Liver (tissue), 9 donors: ENCODE results near the gene FAM13C. TPM values are rescaled to one million over a fixed set of nuclear protein-coding genes. Genes with fewer than 3 reads are reported as not detected.

Experiments used
- DNase-seq: peaks from one replicate; pipeline ENCODE4 v3.0.0-alpha.2; 2017; ENCODE audit warnings: low spot score
- H3K27ac ChIP-seq, 2 donors: one replicate each; pipeline ENCODE4 v1.7.0; 2013; ENCODE audit warnings: inconsistent platforms in 2 of 2, low read length in 2 of 2, control low read depth in 1 of 2, low read depth in 1 of 2, mild to moderate bottlenecking in 1 of 2
- H3K27me3 ChIP-seq, 4 donors: one replicate each; pipeline versions ENCODE4 v1.6.1 to v1.7.0; 2013; ENCODE audit warnings: low read length in 3 of 4, inconsistent platforms in 1 of 4, mild to moderate bottlenecking in 1 of 4, moderate library complexity in 1 of 4; ENCODE audit not compliant: control insufficient read depth in 4 of 4, insufficient read depth in 4 of 4
- H3K36me3 ChIP-seq, 4 donors: one replicate each; pipeline versions ENCODE4 v1.6.1 to v1.7.0; 2013; ENCODE audit warnings: low read length in 3 of 4, mild to moderate bottlenecking in 3 of 4, low read depth in 1 of 4, moderate library complexity in 1 of 4; ENCODE audit not compliant: control insufficient read depth in 4 of 4, insufficient read depth in 3 of 4
- H3K4me1 ChIP-seq, 4 donors: one replicate each; pipeline versions ENCODE4 v1.6.1 to v1.7.0; 2013; ENCODE audit warnings: low read length in 3 of 4, mild to moderate bottlenecking in 3 of 4, moderate library complexity in 1 of 4; ENCODE audit not compliant: control insufficient read depth in 4 of 4, insufficient read depth in 4 of 4
- H3K4me3 ChIP-seq, 3 donors: one replicate each; pipeline versions ENCODE4 v1.6.1 to v1.7.0; 2013; ENCODE audit warnings: low read length in 3 of 3, control low read depth in 1 of 3, low read depth in 1 of 3, mild to moderate bottlenecking in 1 of 3
- H3K9ac ChIP-seq, 2 donors: one replicate each; pipeline ENCODE4 v1.7.0; 2013; ENCODE audit warnings: low read length in 2 of 2, mild to moderate bottlenecking in 2 of 2, moderate library complexity in 2 of 2, control low read depth in 1 of 2, low read depth in 1 of 2
- H3K9me3 ChIP-seq, 4 donors: one replicate each; pipeline versions ENCODE4 v1.6.1 to v1.7.0; 2013; ENCODE audit warnings: low read length in 3 of 4; ENCODE audit not compliant: control insufficient read depth in 4 of 4
- CTCF ChIP-seq: fragments of 150-350 bp; IDR thresholded peaks from 2 replicates; pipeline ENCODE4 v1.5.1; 2017; ENCODE audit warnings: improper control_type of control experiment, low read depth, low read length; ENCODE audit not compliant: missing input control
- EGR1 ChIP-seq, 2 donors: IDR thresholded peaks; 2 replicates each; pipeline ENCODE4 v1.6.1; 2016 to 2018; ENCODE audit warnings: antibody characterized with exemption in 2 of 2, low read depth in 2 of 2
- FOXA1 ChIP-seq: IDR thresholded peaks from 2 replicates; pipeline ENCODE4 v1.6.1; 2016; ENCODE audit warnings: antibody characterized with exemption
- FOXA2 ChIP-seq: IDR thresholded peaks from 2 replicates; pipeline ENCODE4 v1.6.1; 2016; ENCODE audit warnings: antibody characterized with exemption
- GABPA ChIP-seq, 2 donors: IDR thresholded peaks in 1 of 2; conservative IDR thresholded peaks in 1 of 2; 2 replicates each; pipeline ENCODE4 v1.6.1; 2016; ENCODE audit warnings: antibody characterized with exemption in 2 of 2, mild to moderate bottlenecking in 1 of 2, moderate library complexity in 1 of 2
- HNF4A ChIP-seq, 2 donors: conservative IDR thresholded peaks; 2 replicates each; pipeline ENCODE4 v1.6.1; 2016; ENCODE audit warnings: antibody characterized with exemption in 2 of 2, mild to moderate bottlenecking in 2 of 2
- HNF4G ChIP-seq: IDR thresholded peaks from 2 replicates; pipeline ENCODE4 v1.6.1; 2016; ENCODE audit warnings: antibody characterized with exemption
- JUND ChIP-seq, 2 donors: IDR thresholded peaks; 2 replicates each; pipeline ENCODE4 v1.6.1; 2016; ENCODE audit warnings: antibody characterized with exemption in 2 of 2
- NR2F2 ChIP-seq: IDR thresholded peaks from 2 replicates; pipeline ENCODE4 v1.6.1; 2016; ENCODE audit warnings: antibody characterized with exemption
- RAD21 ChIP-seq, 2 donors: IDR thresholded peaks; 2 replicates each; pipeline ENCODE4 v1.6.1; 2016; ENCODE audit warnings: antibody characterized with exemption in 2 of 2, mild to moderate bottlenecking in 2 of 2
- RXRA ChIP-seq, 2 donors: IDR thresholded peaks; 2 replicates each; pipeline ENCODE4 v1.6.1; 2017 to 2018; ENCODE audit warnings: antibody characterized with exemption in 2 of 2, mild to moderate bottlenecking in 1 of 2
- SP1 ChIP-seq: IDR thresholded peaks from 2 replicates; pipeline ENCODE4 v1.6.1; 2018; ENCODE audit warnings: antibody characterized with exemption, mild to moderate bottlenecking
- TAF1 ChIP-seq: conservative IDR thresholded peaks from 2 replicates; pipeline ENCODE4 v1.6.1; 2016; ENCODE audit warnings: antibody characterized with exemption, mild to moderate bottlenecking
- YY1 ChIP-seq: IDR thresholded peaks from 2 replicates; pipeline ENCODE4 v1.6.1; 2016; ENCODE audit warnings: antibody characterized with exemption, mild to moderate bottlenecking
- WGBS: extraction: QIAGEN DNeasy Blood & Tissue Kit; methylation state at CpG from one replicate; pipeline ENCODE4 v1.1.7; 2013; 5-methylcytosine and 5-hydroxymethylcytosine counted together
- polyA plus RNA-seq, 2 donors: library from polyadenylated mRNA; stranded (reverse) in 1 of 2; unstranded in 1 of 2; fragments of 200-250 nt in 1 of 2; fragments of >200 nt in 1 of 2; fragmentation: Nextera tagmentation in 1 of 2; extraction: Ambion mirVana in 1 of 2; gene quantifications; one replicate each; pipeline versions ENCODE4 v1.2.1 to v1.2.3, GENCODE V29; 2013 to 2015
- total RNA-seq, 2 donors: library from RNA; depleted of rRNA; stranded (reverse); fragments of >200 nt; gene quantifications; one replicate each; pipeline ENCODE4 v1.2.3, GENCODE V29; 2014
- TF ChIP-seq, protein P1 (sequence below): IDR thresholded peaks from 2 replicates; pipeline ENCODE4 v1.6.1; 2016; ENCODE audit warnings: antibody characterized with exemption, mild to moderate bottlenecking
- TF ChIP-seq, protein P2 (sequence below): IDR thresholded peaks from 2 replicates; pipeline ENCODE4 v1.6.1; 2016; ENCODE audit warnings: antibody characterized with exemption
- TF ChIP-seq, protein P3 (sequence below): IDR thresholded peaks from 2 replicates; pipeline ENCODE4 v1.6.1; 2016; ENCODE audit warnings: antibody characterized with exemption
- donor health status: healthy.
- donor health status: healthy.
- donor health status: healthy.
- donor health status: healthy.
- donor health status: healthy.

Gene FAM13C
- 1 to 10 TPM; 2.1 to 2.2 TPM for total RNA-seq
- 1 to 10 TPM in 1 of 2 donors, under 1 TPM in 1; 0.87 to 2.4 TPM for polyA plus RNA-seq

DNA sequence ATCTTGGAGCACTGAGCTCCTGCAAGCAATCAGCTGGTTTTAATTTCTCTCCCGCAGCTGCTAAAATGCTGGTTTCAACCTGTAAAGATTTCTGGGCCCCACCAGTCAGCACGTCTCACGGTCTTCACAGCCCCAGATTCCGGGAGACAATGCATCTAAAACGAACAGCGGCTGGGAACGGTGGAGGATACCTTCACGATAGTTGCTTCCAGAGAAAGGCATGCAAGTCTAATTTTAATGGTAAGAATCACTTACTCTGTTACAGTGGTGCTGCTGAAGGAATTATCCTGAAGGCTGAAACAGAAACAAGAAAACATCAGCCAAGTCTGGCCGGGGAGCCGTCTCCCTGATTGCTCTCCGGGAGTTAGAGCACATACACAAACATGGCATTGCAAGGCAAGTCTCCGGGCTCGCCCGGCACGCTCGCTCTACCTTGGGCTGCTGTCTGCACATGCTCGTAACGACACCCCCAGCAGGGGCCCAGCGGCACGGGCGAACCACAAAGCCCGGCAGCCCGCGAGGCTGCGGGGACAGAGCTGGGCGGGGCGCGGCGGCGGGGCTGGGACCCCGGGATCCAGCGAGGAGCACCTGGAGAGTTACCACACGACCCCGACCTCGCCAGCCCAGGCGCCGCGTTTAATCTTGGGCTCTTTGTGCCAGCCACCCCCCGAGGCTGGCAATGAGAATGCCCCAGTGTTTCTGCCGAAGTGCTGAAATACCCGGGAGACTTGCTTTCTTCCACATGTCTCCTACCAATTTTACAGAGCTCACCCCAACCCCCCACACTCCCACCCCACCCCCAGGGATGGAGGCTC is at the start of gene FAM13C:
FAM13C (minus strand) TSS at position 406 of the 815 bp plus-strand sequence; CDS start at position 317, 89 bp downstream.
- TF ChIP-seq, protein P1, sequence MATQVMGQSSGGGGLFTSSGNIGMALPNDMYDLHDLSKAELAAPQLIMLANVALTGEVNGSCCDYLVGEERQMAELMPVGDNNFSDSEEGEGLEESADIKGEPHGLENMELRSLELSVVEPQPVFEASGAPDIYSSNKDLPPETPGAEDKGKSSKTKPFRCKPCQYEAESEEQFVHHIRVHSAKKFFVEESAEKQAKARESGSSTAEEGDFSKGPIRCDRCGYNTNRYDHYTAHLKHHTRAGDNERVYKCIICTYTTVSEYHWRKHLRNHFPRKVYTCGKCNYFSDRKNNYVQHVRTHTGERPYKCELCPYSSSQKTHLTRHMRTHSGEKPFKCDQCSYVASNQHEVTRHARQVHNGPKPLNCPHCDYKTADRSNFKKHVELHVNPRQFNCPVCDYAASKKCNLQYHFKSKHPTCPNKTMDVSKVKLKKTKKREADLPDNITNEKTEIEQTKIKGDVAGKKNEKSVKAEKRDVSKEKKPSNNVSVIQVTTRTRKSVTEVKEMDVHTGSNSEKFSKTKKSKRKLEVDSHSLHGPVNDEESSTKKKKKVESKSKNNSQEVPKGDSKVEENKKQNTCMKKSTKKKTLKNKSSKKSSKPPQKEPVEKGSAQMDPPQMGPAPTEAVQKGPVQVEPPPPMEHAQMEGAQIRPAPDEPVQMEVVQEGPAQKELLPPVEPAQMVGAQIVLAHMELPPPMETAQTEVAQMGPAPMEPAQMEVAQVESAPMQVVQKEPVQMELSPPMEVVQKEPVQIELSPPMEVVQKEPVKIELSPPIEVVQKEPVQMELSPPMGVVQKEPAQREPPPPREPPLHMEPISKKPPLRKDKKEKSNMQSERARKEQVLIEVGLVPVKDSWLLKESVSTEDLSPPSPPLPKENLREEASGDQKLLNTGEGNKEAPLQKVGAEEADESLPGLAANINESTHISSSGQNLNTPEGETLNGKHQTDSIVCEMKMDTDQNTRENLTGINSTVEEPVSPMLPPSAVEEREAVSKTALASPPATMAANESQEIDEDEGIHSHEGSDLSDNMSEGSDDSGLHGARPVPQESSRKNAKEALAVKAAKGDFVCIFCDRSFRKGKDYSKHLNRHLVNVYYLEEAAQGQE = no peak
- peak in 1 of 2 donors; percentile 51 for TF ChIP-seq RAD21 (IDR thresholded peaks at IDR 0.05)
- peak; percentile 19 for TF ChIP-seq TAF1
- no peak for TF ChIP-seq HNF4A (conservative IDR thresholded peaks at IDR 0.05)
- TF ChIP-seq, protein P2, sequence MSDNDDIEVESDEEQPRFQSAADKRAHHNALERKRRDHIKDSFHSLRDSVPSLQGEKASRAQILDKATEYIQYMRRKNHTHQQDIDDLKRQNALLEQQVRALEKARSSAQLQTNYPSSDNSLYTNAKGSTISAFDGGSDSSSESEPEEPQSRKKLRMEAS = no peak
- WGBS = under 1% methylated on average over 41 of the region's 41 CpGs
- DNase-seq = peak; percentile 52
- Histone ChIP-seq H3K9ac (peak within 1 kb of the TSS in 1 of 2 donors; percentile 79), H3K4me3 (peak within 1 kb of the TSS; percentile 16 to 74 (median 62)), H3K9me3 (no peaks in the 10 kb centered on the region), H3K36me3 (no peaks in the 10 kb centered on the region), H3K4me1 (peaks cover 0 to 12% (median 10%) of the 10 kb centered on the region in 4 donors), H3K27me3 (no peaks in the 10 kb centered on the region), H3K27ac (peak within 1 kb of the TSS; percentile 69 to 84)

- WGBS = 84% methylated on average over 3 of the region's 3 CpGs
- no peak overlapping the region for H3K9ac ChIP-seq
- no peaks in the 10 kb centered on the region for H3K4me1 ChIP-seq
Measured at GRCh38 chr10:59405235-59405634, 42.9 kb upstream of the FAM13C start.

More at GRCh38 chr10:59405235-59405634, 42.9 kb upstream of the FAM13C start:
- TF ChIP-seq YY1 = no peak
- TF ChIP-seq FOXA2 = no peak
- no peak for TF ChIP-seq FOXA1
- no peak for TF ChIP-seq CTCF
- no peak for TF ChIP-seq RAD21 (IDR thresholded peaks at IDR 0.05)
- no peak for TF ChIP-seq NR2F2
- no peak for TF ChIP-seq HNF4G
- TF ChIP-seq JUND (IDR thresholded peaks at IDR 0.05) = no peak
- TF ChIP-seq, protein P3, sequence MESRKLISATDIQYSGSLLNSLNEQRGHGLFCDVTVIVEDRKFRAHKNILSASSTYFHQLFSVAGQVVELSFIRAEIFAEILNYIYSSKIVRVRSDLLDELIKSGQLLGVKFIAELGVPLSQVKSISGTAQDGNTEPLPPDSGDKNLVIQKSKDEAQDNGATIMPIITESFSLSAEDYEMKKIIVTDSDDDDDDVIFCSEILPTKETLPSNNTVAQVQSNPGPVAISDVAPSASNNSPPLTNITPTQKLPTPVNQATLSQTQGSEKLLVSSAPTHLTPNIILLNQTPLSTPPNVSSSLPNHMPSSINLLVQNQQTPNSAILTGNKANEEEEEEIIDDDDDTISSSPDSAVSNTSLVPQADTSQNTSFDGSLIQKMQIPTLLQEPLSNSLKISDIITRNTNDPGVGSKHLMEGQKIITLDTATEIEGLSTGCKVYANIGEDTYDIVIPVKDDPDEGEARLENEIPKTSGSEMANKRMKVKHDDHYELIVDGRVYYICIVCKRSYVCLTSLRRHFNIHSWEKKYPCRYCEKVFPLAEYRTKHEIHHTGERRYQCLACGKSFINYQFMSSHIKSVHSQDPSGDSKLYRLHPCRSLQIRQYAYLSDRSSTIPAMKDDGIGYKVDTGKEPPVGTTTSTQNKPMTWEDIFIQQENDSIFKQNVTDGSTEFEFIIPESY = no peak
- no peak for TF ChIP-seq SP1
- TF ChIP-seq, protein P2 = no peak
- TF ChIP-seq HNF4A (conservative IDR thresholded peaks at IDR 0.05) = no peak
- TF ChIP-seq EGR1 (IDR thresholded peaks at IDR 0.05; ENCODE audit: low read depth in 2 of 2) = no peak
- TF ChIP-seq, protein P1 = no peak
- TF ChIP-seq RXRA (IDR thresholded peaks at IDR 0.05) = no peak
- no peak for TF ChIP-seq GABPA (IDR thresholded peaks at IDR 0.05 in 1 of 2, conservative IDR thresholded peaks at IDR 0.05 in 1 of 2)
- TF ChIP-seq TAF1 = no peak
- Histone ChIP-seq H3K27me3 (no peaks in the 10 kb centered on the region), H3K27ac (no peak overlapping the region), H3K36me3 (no peaks in the 10 kb centered on the region), H3K9me3 (peaks cover 0 to 3% (median 0%) of the 10 kb centered on the region in 4 donors), H3K4me3 (no peak overlapping the region)
- no peak for DNase-seq
